ENCODE results near the gene HSPE1.
"Not testable (repeated sequence)": the region's sequence is repeated elsewhere in the genome, so short reads cannot be mapped to it uniquely, and the experiment has no call there.

Gene HSPE1

GRCh38 chr2:197538412-197538811, 38.2 kb downstream of the HSPE1 start:
- Histone ChIP-seq H3K27ac (no peak overlapping the region), H3K4me3 (no peak overlapping the region)
- DNase-seq (ENCODE audit: low spot score): no peak
- TF ChIP-seq CTCF (IDR thresholded peaks at IDR 0.05): no peak

GRCh38 chr2:197539734-197540133, 39.6 kb downstream of the HSPE1 start:
- no peak for DNase-seq (ENCODE audit: low spot score)
- no peak overlapping the region for H3K4me3 ChIP-seq
- no peak for TF ChIP-seq CTCF (IDR thresholded peaks at IDR 0.05)
- no peak overlapping the region for H3K27ac ChIP-seq

GRCh38 chr2:197543206-197543605, 43.0 kb downstream of the HSPE1 start:
- no peak for DNase-seq (ENCODE audit: low spot score)
- no peak for TF ChIP-seq CTCF (IDR thresholded peaks at IDR 0.05)
- Histone ChIP-seq H3K27ac (no peak overlapping the region), H3K4me3 (no peak overlapping the region)

GRCh38 chr2:197547163-197547900, 47.2 kb downstream of the HSPE1 start:
- Histone ChIP-seq H3K27ac (no peak overlapping the region), H3K4me3 (no peak overlapping the region)
- TF ChIP-seq CTCF (IDR thresholded peaks at IDR 0.05): no peak
- DNase-seq (ENCODE audit: low spot score): no peak

GRCh38 chr2:197548582-197548981, 48.4 kb downstream of the HSPE1 start:
- no peak for DNase-seq (ENCODE audit: low spot score)
- Histone ChIP-seq H3K4me3 (no peak overlapping the region), H3K27ac (no peak overlapping the region)
- TF ChIP-seq CTCF (IDR thresholded peaks at IDR 0.05): no peak

GRCh38 chr2:197551260-197551659, 51.1 kb downstream of the HSPE1 start:
- not testable (repeated sequence) for H3K4me3 ChIP-seq; H3K27ac ChIP-seq; DNase-seq (ENCODE audit: low spot score)

All from coronary artery (tissue), 2 donors.